ENCODE data around the gene FLNB. TPM values are rescaled to one million over a fixed set of nuclear protein-coding genes. Genes with fewer than 3 reads are reported as not detected.

The FLNB gene
- total RNA-seq, 1 donor from 2014 or later = 297 TPM

DNA sequence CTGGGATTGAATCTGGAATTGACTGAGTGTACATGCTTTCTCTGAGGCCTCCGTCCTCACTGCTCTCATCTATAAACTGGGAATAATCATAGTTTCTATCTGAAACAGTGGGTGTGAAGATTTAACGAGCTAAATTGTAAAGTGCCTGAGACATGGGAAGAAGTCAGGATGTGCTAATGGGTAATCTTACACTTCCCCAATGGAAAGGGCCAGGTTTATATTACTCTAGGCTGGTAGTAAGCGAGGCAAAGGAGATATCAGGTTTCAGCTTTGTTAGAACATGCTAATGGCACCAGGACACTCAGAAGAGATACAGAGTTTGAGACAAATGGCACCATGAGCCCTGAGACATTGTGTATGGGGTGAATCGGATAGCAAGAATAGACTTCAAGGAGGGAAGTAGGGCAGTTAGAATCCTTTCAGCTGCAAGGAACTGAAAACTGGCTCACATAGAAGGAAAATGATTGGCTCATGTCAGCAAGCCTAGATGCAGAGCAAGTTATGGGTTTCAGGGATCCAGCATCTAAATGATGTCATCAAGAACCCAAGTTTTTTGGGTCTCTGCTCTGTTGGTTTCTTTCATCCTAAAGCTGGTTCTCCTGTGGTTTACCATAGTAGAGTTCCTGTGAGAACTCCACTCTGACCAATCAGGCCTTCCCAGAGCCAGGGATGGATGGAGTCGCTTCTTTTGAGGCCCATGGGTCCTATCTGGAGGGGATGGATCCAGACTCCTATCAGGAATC is 21.8 kb downstream of the FLNB start:
- no peak for DNase-seq (ENCODE audit: low read depth in 2 of 2)

GRCh38 chr3:58032186-58032585 is 24.0 kb downstream of the FLNB start:
- DNase-seq (ENCODE audit: low read depth in 2 of 2) = no peak

DNA sequence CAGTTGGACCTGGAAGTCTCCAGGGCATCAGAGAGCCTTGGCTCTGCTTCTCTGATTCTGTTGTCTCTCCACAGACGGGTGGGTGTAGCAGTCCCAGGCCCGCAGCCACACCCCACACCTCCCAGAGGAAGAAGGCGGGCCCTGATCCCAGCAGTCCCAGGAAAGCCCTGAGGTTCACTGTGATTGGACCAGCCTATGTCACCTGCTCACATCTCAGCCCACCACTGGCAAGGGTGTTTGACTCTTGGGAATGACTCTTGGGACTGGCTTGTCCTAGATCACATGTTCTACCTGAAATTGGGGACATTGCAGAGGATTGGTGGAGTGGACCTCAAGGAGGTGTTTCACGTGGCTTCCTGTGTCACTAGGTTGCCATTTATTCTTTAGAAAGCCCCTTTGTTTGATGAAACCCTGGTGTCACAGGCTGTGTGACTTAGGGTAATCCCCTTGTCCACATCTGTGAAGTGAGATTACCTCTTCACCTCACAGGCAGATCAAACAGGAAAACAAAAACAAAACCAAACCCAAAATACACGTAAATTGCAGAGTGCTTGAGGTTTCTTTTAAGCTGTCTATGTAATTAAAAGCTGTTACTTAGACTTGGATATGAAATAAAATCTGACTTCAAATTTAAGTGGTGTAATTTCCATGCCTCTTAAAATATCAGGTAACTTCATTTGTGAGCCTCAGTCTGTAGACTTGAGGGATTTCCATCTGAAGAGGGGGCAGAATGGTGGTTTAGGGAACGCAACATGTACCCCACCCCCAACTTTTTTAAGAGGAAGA is 26.7 kb downstream of the FLNB start:
- no peak for DNase-seq (ENCODE audit: low read depth in 2 of 2)

GRCh38 chr3:58035524-58036255 is 27.5 kb downstream of the FLNB start:
- no peak for DNase-seq (ENCODE audit: low read depth in 2 of 2)

GRCh38 chr3:58036293-58037032 is 28.2 kb downstream of the FLNB start:
- no peak for DNase-seq (ENCODE audit: low read depth in 2 of 2)

- DNase-seq (ENCODE audit: low read depth in 2 of 2) = no peak
These were observed 29.1 kb downstream of the FLNB start for GRCh38 chr3:58037141-58037910.

DNA sequence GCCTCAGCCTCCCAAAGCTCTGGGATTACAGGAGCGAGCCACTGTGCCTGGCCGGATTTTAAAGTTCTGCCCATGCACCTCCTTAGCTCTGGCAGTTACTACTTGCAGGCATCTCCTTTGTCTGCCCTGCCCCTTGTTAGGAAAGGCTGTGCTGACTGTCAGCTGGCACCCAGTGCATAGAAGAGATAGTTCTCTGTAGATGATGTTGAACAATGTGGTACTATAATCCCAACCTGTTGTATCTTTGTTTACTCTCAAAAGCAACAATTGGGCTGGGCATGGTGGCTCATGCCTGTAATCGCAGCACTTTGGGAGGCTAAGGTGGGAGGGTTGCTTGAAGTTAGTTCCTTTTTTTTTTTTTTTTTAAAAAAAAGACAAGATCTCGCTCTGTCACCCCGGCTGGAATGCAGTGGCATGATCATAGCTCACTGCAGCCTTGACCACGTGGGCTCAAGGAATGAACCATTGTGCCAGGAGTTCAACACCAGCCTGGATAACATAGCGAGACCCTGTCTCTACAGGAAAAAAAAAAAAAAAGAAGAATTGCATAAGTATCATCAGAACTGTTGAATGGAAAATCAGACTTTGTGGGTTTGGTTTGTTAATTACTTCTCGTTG is 30.6 kb downstream of the FLNB start:
- no peak for DNase-seq (ENCODE audit: low read depth in 2 of 2)

DNA sequence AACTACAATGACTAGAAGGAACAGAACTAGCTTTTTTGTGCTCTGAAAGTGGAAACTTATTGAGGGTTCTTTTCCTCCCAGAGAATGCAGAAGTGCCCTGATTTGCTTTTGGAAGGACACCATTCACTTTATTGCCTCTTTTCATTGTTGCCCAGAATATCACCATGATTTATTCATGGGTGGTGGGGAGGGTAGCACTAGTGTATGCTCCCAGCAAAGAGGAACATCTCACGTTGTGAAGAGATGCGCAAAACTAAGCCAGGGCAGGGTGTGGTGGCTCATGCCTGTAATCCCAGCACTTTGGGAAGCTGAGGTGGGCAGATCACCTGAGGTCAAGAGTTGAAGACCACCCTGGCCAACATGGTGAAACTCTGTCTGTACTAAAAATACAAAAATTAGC is 31.4 kb downstream of the FLNB start:
- no peak for DNase-seq (ENCODE audit: low read depth in 2 of 2)

GRCh38 chr3:58041182-58041825 is 33.1 kb downstream of the FLNB start:
- DNase-seq (ENCODE audit: low read depth in 2 of 2) = peak; percentile 57 to 78

DNA sequence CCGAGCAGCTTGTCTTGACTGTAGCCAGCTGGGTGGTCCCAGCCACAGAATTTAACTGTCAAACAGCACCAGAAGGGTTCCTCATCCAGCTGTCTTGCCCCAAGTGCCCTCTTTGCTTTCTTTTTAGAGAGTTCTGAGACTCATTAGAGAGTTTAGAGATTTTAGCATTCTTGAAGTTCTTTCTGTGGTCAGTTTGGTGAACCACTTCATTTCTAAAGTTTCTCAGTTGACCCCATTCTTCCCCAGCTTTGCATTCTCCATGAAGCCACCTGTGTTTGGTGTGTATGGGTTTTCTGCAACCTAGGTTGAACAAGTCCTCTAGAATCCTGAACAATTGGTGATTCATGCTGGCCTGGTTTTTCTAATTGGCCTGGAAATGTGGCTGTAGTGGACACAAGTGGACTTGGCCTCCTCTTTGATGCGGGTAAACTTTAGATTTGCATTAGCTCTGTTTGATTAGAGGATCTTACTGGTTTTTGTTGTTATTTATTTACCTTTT is 33.7 kb downstream of the FLNB start:
- peak in 1 of 2 donors; percentile 59 for DNase-seq (ENCODE audit: low read depth in 2 of 2)

DNA sequence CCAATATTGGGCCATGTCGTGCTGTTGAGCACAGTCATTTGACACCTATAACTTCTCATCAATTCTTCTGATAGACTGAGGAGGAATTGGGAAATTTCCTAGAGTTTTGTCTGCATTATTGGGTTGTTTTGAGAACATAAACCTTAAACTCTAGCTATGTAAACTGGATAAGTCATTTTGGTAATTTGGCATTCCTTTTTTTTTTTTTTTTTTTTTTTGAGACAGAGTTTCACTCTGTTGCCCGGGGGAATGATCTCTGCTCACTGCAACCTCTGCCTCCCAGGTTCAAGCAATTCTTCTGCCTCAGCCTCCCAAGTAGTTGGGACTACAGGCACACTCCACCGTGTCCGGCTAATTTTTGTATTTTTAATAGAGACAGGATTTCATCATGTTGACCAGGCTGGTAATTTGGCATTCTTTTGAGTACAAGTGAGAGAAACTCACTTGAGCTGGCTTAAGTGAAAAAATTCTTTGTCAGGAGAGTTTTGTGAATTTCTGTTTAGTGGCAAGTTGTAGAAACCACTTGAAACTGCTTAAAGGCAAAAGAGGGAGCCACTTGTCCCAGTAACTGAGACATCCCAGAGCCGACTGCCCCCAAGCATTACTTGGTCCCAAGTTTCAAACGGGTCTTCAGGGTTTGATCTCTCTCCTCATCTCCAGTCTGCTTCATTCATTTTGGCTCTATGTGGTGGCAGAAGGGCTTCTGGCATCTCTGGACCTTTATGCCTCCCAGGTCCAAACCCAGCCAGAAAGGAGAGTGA is 34.9 kb downstream of the FLNB start:
- no peak for DNase-seq (ENCODE audit: low read depth in 2 of 2)

DNA sequence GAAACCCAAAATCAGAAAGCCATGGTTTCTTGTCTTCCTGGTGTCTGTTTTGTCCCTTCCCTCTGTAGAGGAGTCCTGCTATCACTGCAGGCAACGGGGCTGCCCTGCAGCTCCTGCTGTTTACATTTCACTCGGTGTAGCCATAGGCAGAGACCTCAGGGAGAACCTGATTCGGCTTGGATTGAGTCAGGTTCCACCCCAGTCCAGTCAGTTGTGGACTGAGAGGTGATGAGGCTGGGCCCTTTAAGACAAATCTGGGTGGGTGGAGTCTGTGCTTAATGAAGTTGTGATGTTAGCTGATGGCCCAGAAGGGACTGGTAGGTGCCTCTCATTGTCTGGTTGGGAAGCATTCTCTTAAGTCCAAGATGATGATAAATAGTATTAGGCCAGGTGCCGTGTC is 35.7 kb downstream of the FLNB start:
- no peak for DNase-seq (ENCODE audit: low read depth in 2 of 2)

- DNase-seq (ENCODE audit: low read depth in 2 of 2) = peak in 1 of 2 donors; percentile 66
These were observed 36.7 kb downstream of the FLNB start for GRCh38 chr3:58044691-58045483.

- peak in 1 of 2 donors; percentile 53 for DNase-seq (ENCODE audit: low read depth in 2 of 2)
These were observed 39.6 kb downstream of the FLNB start for GRCh38 chr3:58047826-58048225.

- peak; percentile 85 to 93 for DNase-seq (ENCODE audit: low read depth in 2 of 2)
These were observed 40.1 kb downstream of the FLNB start for GRCh38 chr3:58048301-58048700.

DNA sequence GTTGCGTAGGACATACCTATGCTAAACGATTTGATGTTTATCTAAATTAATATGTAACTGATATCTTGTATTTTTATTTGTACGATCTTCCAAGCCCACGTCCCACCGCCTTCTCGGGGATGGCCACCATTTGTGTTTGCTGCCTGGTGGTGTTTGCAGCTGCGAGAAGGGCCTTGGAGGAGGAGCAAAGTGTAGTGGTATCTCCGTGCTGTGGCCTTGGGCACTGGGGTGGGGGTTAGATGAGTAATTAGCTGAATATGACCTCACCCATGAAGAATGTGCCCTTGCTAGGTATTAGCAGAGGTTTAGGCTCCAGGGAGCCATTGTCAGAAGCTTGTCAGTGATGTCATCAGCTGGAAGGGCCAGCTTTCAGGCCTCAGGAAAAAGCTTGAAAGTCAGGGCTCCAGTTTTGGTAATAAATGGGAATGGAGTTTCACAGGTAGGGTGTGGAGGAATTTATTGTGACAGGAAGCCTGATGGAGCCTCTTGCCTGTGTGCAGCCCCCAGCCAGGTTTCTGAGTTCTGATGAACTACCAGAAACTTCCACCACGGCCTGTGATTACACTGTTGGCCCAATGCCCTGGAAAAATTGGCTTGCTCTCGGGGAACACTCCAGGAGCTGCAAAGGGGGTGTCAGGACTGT is 41.0 kb downstream of the FLNB start:
- DNase-seq (ENCODE audit: low read depth in 2 of 2) = peak; percentile 76 to 94

DNA sequence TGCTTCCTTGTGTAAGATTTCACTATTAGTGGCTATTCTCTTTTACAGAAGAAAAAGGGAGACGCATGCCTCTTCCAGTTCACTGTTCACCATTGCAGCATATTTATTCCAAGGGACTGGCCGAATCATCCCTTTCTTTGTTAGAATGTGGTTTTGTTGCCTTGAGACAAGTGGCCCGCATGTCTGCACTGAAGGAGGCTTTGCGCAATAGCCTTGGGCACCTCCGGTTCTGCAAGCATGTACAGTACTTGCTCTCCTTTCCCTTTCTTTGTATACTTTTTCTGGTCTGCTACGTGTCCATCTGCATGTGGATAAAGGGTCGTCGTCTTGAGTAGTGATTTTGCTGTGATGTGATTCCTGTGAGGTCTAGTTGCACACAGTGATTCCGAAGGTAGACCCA is 43.0 kb downstream of the FLNB start:
- DNase-seq (ENCODE audit: low read depth in 2 of 2) = no peak
